ENCODE data around the gene KIF4A. TPM values are rescaled to one million over a fixed set of nuclear protein-coding genes. Genes with fewer than 3 reads are reported as not detected.

Gene KIF4A
- total and polyA plus RNA-seq, 2 of the 4 experiments (the other 2 are of a cell fraction): 10.0 to 19.0 TPM

- Histone ChIP-seq H3K14ac (replicated peaks; ENCODE audit: low read depth, low read length) (no peak overlapping the region), H3K9me3 (ENCODE audit: control insufficient read depth, insufficient read depth, low read length) (no peaks in the 10 kb centered on the region), H2BK120ac (ENCODE audit: low read depth, low read length) (no peak overlapping the region), H2BK5ac (ENCODE audit: low read depth, low read length, poor library complexity, severe bottlenecking) (no peak overlapping the region), H3K27me3 (ENCODE audit: control insufficient read depth, insufficient read depth, low read length) (peaks cover 8% of the 10 kb centered on the region), H2AK9ac (replicated peaks; ENCODE audit: low read depth, low read length, poor library complexity) (no peak overlapping the region), H2AK5ac (ENCODE audit: low read depth, low read length) (no peak overlapping the region), H3K23ac (ENCODE audit: low read depth, low read length) (no peak overlapping the region), H2BK20ac (ENCODE audit: low read depth, low read length) (no peak overlapping the region), H4K20me1 (ENCODE audit: insufficient read depth, low read length) (no peaks in the 10 kb centered on the region), H3K36me3 (ENCODE audit: control insufficient read depth, insufficient read depth, low read length) (no peaks in the 10 kb centered on the region), H2AFZ (replicated peaks; ENCODE audit: low read length, poor library complexity) (no peak overlapping the region), H3K56ac (ENCODE audit: extremely low read depth, insufficient read depth, low read length) (no peak overlapping the region), H3K27ac (ENCODE audit: insufficient read depth, low read length) (no peak overlapping the region), H3K4me3 (ENCODE audit: insufficient read depth, low read depth, low read length) (no peak overlapping the region), H3K4me2 (ENCODE audit: low read depth, low read length) (no peak overlapping the region), H3K9ac (ENCODE audit: low read depth, low read length) (no peak overlapping the region), H3K9me1 (ENCODE audit: insufficient read depth, low read length) (no peaks in the 10 kb centered on the region), H3K4me1 (ENCODE audit: control insufficient read depth, insufficient read depth, low read length) (no peaks in the 10 kb centered on the region; the same call in 1 of the 2 replicates), H3K18ac (ENCODE audit: low read depth, low read length) (no peak overlapping the region), H2BK15ac (ENCODE audit: low read depth, low read length) (no peak overlapping the region), H4K91ac (ENCODE audit: insufficient read depth, low read depth, low read length) (no peak overlapping the region), H3K4ac (ENCODE audit: low read depth, low read length) (no peak overlapping the region), H4K8ac (ENCODE audit: low read depth in 2 of 2, low read length in 2 of 2) (no peak overlapping the region), H4K5ac (ENCODE audit: low read depth, low read length) (no peak overlapping the region), H3K79me1 (ENCODE audit: low read depth in 1 of 2, low read length in 2 of 2) (no peaks in the 10 kb centered on the region)
- CTCF ChIA-PET: no interaction called here
- DNase-seq: no peak
- ATAC-seq (ENCODE audit: low read depth): no peak
- TF ChIP-seq MAZ (IDR thresholded peaks at IDR 0.05; ENCODE audit: borderline replicate concordance, low read depth, low read length) (no peak), POLR2A (IDR thresholded peaks at IDR 0.05; ENCODE audit: low read depth, low read length) (no peak), FOS (IDR thresholded peaks at IDR 0.05; ENCODE audit: low read depth, low read length) (no peak), RFX5 (IDR thresholded peaks at IDR 0.05; ENCODE audit: low read depth, low read length) (no peak), USF2 (IDR thresholded peaks at IDR 0.05; ENCODE audit: low read depth, low read length) (no peak), CTCF (conservative IDR thresholded peaks at IDR 0.05; ENCODE audit: low read depth, low read length) (no peak), NFE2L2 (IDR thresholded peaks at IDR 0.05; ENCODE audit: low read depth, low read length) (no peak)
- dilution Hi-C loops (cut with HindIII; ENCODE audit: low sequenced_read_pairs, unreplicated experiment): no loop called here
- in situ Hi-C loops (cut with MboI; ENCODE audit: low sequenced_read_pairs): no loop called here
- no TSS peak for BruUV-seq (replicated peaks)
- 63% methylated on average over 1 of the region's 1 CpG; no CpG with 5 or more reads in 1 of the 2 experiments for whole genome bisulfite sequencing, 2 experiments (ENCODE audit: extremely low coverage in 2 of 2, insufficient read length in 1 of 2)
- POLR2A ChIA-PET (ENCODE audit: unreplicated experiment): no interaction called here
- intact Hi-C loops (cut with micrococcal nuclease): no loop called here
Observed at GRCh38 chrX:70254063-70254400, 35.9 kb upstream of the KIF4A start.
